Measurements from ENCODE around the gene SUN1. TPM values are rescaled to one million over a fixed set of nuclear protein-coding genes. Genes with fewer than 3 reads are reported as not detected.

The SUN1 gene
- total RNA-seq, 1 experiment from 2014 or later: 181 TPM

DNA sequence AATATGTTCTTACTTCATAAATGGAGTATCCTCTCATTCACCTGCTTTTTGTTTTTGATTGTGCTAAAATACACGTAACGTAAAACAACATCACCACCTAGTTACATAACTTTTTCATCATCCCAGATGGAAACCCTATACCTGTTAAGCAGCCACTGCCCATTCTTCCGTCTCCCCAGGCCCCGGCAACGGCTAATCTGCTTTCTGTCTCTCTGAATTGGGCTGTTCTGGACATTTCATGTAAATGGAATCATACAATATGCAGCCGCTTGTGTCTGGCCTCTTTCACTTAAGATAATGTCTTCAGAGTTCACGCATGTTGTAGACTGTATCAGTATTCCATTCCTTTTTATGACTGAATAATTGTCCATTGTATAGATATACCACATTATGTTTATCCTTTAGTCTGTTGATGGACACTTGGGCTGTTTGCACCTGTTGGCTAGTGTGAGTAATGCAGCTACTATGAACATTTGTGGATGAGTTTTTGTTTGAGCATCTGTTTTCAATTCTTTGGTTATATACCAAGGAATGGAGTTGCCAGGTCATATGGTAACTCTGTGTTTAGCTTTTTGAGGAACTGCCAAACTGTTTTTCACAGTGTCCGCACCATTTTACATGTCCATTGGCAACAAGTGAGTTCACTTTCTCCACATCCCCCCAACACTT is 14.1 kb upstream of the SUN1 start:
- ChIA-PET RAD21 (ENCODE audit: low non-redundant PET in 1 of 2, low total read pairs in 2 of 2, uncharacterized antibody in 2 of 2, unreplicated experiment in 2 of 2) (no interaction called here), POLR2A (no interaction called here), CTCF (interaction anchor here (2.1 kb wide), 1 partner anchor 55 kb away, joined by 6 read pairs; no protein-coding TSS in a partner anchor)
- Histone ChIP-seq H3K9ac (ENCODE audit: low read length) (peak overlapping the region; percentile 95; the same call in 1 of the 2 replicates), H4K20me1 (ENCODE audit: insufficient read depth) (peaks cover 24% of the 10 kb centered on the region; the same call in 1 of the 2 replicates), H3K36me3 (ENCODE audit: control insufficient read depth in 1 of 2, insufficient read depth in 2 of 2, low read length in 2 of 2) (peaks cover 2 to 7% of the 10 kb centered on the region in 2 experiments; a peak in 1 of 4 replicates), H3K4me1 (ENCODE audit: control insufficient read depth in 1 of 2, insufficient read depth in 2 of 2, low read length in 2 of 2) (peaks cover 16 to 47% of the 10 kb centered on the region in 2 experiments), H3K9me3 (ENCODE audit: control insufficient read depth in 1 of 2, insufficient read depth in 1 of 2, low read depth in 1 of 2, low read length in 2 of 2) (no peaks in the 10 kb centered on the region), H3K9me2 (ENCODE audit: insufficient read depth) (no peaks in the 10 kb centered on the region), H3K79me2 (ENCODE audit: insufficient read depth, low read length) (peaks cover 64% of the 10 kb centered on the region), H3K27me3 (ENCODE audit: insufficient read depth, low read length) (no peaks in the 10 kb centered on the region), H3K27ac (ENCODE audit: low read depth, low read length) (no peak overlapping the region), H3K4me3 (replicated peaks in 1 of 2; ENCODE audit: low read depth in 1 of 2, low read length in 2 of 2) (peak overlapping the region; percentile 91 to 98), H3K4me2 (ENCODE audit: low read length) (peak overlapping the region; percentile 84), H2AFZ (ENCODE audit: low read depth, low read length, poor library complexity, severe bottlenecking) (no peak overlapping the region)
- intact Hi-C loops (cut with micrococcal nuclease): no loop called here
- ATAC-seq: no peak
- TF ChIP-seq CEBPB (IDR thresholded peaks at IDR 0.05; ENCODE audit: low read depth) (no peak), SIN3A (IDR thresholded peaks at IDR 0.05; ENCODE audit: low read depth) (0 out of 2 replicates have a peak, but pooled peaks have one; percentile 22)
- TF ChIP-seq, protein P1, sequence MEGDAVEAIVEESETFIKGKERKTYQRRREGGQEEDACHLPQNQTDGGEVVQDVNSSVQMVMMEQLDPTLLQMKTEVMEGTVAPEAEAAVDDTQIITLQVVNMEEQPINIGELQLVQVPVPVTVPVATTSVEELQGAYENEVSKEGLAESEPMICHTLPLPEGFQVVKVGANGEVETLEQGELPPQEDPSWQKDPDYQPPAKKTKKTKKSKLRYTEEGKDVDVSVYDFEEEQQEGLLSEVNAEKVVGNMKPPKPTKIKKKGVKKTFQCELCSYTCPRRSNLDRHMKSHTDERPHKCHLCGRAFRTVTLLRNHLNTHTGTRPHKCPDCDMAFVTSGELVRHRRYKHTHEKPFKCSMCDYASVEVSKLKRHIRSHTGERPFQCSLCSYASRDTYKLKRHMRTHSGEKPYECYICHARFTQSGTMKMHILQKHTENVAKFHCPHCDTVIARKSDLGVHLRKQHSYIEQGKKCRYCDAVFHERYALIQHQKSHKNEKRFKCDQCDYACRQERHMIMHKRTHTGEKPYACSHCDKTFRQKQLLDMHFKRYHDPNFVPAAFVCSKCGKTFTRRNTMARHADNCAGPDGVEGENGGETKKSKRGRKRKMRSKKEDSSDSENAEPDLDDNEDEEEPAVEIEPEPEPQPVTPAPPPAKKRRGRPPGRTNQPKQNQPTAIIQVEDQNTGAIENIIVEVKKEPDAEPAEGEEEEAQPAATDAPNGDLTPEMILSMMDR (IDR thresholded peaks at IDR 0.05 in 2 of 3, conservative IDR thresholded peaks at IDR 0.05 in 1 of 3; ENCODE audit: borderline replicate concordance in 1 of 3, insufficient read depth in 1 of 3, low read depth in 2 of 3, low read length in 2 of 3): peak in 2 of 3 experiments; percentile 48 to 54; a peak in 3 of 6 replicates
- peak; percentile 36 for DNase-seq (ENCODE audit: low read depth, low spot score)
- no TSS peak for BruUV-seq (replicated peaks)

DNA sequence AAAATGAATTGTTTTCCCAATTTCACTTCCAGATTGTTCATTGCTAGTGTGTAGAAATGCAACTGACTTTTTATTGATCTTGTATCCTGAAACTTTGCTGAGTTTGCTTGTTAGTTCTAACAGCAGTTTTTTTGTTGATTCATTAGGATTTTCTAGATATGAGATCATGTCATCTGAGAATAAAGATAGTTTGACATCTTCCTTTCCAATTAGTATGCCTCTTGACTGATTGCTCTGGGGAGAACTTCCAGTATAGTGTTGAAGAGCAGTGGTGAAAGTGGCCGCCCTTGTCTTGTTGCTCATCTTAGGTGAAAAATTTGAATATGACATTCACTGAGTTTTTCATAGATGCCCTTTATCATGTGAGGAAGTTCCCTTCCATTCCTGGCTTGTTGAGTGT is 11.9 kb upstream of the SUN1 start:
- Histone ChIP-seq H2AFZ (ENCODE audit: low read depth, low read length, poor library complexity, severe bottlenecking) (no peak overlapping the region), H3K4me3 (replicated peaks in 1 of 2; ENCODE audit: low read depth in 1 of 2, low read length in 2 of 2) (no peak overlapping the region), H3K9ac (ENCODE audit: low read length) (no peak overlapping the region), H3K9me3 (ENCODE audit: control insufficient read depth in 1 of 2, insufficient read depth in 1 of 2, low read depth in 1 of 2, low read length in 2 of 2) (no peaks in the 10 kb centered on the region), H3K4me2 (ENCODE audit: low read length) (0 out of 2 replicates have a peak overlapping the region, but pooled peaks have one; percentile 2), H4K20me1 (ENCODE audit: insufficient read depth) (peaks cover 24% of the 10 kb centered on the region; the same call in 1 of the 2 replicates), H3K9me2 (ENCODE audit: insufficient read depth) (no peaks in the 10 kb centered on the region), H3K27ac (ENCODE audit: low read depth, low read length) (no peak overlapping the region), H3K36me3 (ENCODE audit: control insufficient read depth in 1 of 2, insufficient read depth in 2 of 2, low read length in 2 of 2) (peaks cover 2 to 17% of the 10 kb centered on the region in 2 experiments; a peak in 2 of 4 replicates), H3K4me1 (ENCODE audit: control insufficient read depth in 1 of 2, insufficient read depth in 2 of 2, low read length in 2 of 2) (peaks cover 7 to 31% of the 10 kb centered on the region in 2 experiments), H3K79me2 (ENCODE audit: insufficient read depth, low read length) (peaks cover 86% of the 10 kb centered on the region), H3K27me3 (ENCODE audit: insufficient read depth, low read length) (no peaks in the 10 kb centered on the region)
- ChIA-PET POLR2A (interaction anchor here (0.7 kb wide), 1 partner anchor 7 kb away, joined by 3 read pairs; no protein-coding TSS in a partner anchor), RAD21 (ENCODE audit: low non-redundant PET in 1 of 2, low total read pairs in 2 of 2, uncharacterized antibody in 2 of 2, unreplicated experiment in 2 of 2) (interaction anchor here in 1 of 2 experiments (0.7 kb wide), 1 partner anchor 53 kb away, joined by 4 read pairs; no protein-coding TSS in a partner anchor), CTCF (no interaction called here)
- ATAC-seq: no peak
- TF ChIP-seq, protein P2, sequence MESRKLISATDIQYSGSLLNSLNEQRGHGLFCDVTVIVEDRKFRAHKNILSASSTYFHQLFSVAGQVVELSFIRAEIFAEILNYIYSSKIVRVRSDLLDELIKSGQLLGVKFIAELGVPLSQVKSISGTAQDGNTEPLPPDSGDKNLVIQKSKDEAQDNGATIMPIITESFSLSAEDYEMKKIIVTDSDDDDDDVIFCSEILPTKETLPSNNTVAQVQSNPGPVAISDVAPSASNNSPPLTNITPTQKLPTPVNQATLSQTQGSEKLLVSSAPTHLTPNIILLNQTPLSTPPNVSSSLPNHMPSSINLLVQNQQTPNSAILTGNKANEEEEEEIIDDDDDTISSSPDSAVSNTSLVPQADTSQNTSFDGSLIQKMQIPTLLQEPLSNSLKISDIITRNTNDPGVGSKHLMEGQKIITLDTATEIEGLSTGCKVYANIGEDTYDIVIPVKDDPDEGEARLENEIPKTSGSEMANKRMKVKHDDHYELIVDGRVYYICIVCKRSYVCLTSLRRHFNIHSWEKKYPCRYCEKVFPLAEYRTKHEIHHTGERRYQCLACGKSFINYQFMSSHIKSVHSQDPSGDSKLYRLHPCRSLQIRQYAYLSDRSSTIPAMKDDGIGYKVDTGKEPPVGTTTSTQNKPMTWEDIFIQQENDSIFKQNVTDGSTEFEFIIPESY (IDR thresholded peaks at IDR 0.05; ENCODE audit: extremely low read depth, insufficient replicate concordance, low read length): no peak
- TF ChIP-seq SIN3A (IDR thresholded peaks at IDR 0.05; ENCODE audit: low read depth) (no peak), CBX3 (IDR thresholded peaks at IDR 0.05; ENCODE audit: low read depth) (no peak), CEBPB (IDR thresholded peaks at IDR 0.05; ENCODE audit: low read depth) (no peak), FOSL1 (IDR thresholded peaks at IDR 0.05; ENCODE audit: low read depth) (no peak), POLR2AphosphoS5 (IDR thresholded peaks at IDR 0.05; ENCODE audit: low read depth, low read length) (no peak), TCF7L2 (IDR thresholded peaks at IDR 0.05; ENCODE audit: borderline replicate concordance, extremely low read depth, insufficient read depth, insufficient read length) (no peak), ELF1 (IDR thresholded peaks at IDR 0.05; ENCODE audit: borderline replicate concordance, low read depth) (no peak), EGR1 (IDR thresholded peaks at IDR 0.05; ENCODE audit: low read depth) (no peak), SRF (IDR thresholded peaks at IDR 0.05; ENCODE audit: low read depth) (no peak), JUND (IDR thresholded peaks at IDR 0.05) (no peak), ZFX (IDR thresholded peaks at IDR 0.05) (no peak)
- intact Hi-C loops (cut with micrococcal nuclease): no loop called here
- no TSS peak for BruUV-seq (replicated peaks)
- no peak for DNase-seq (ENCODE audit: low read depth, low spot score)
